Chondrocyte (in vitro differentiated cells): Measurements from ENCODE around the gene CASP9. TPM values are rescaled to one million over a fixed set of nuclear protein-coding genes. Genes with fewer than 3 reads are reported as not detected.

Experiments
- DNase-seq: peaks from one replicate; pipeline ENCODE4 v3.0.0; 2021; ENCODE audit warnings: mixed read lengths, low spot score
- H3K27ac Mint-ChIP-seq: one replicate; pipeline ENCODE4 v1.8.0; 2021; ENCODE audit warnings: mild to moderate bottlenecking, moderate library complexity, mixed read lengths; ENCODE audit not compliant: unreplicated experiment
- H3K27me3 Mint-ChIP-seq: 2 replicates; pipeline ENCODE4 v1.8.0; 2021; ENCODE audit warnings: low read depth, mixed read lengths
- H3K36me3 Mint-ChIP-seq: 2 replicates; pipeline ENCODE4 v1.8.0; 2021; ENCODE audit warnings: low read depth, mixed read lengths
- H3K4me1 Mint-ChIP-seq: 2 replicates; pipeline ENCODE4 v1.8.0; 2021; ENCODE audit warnings: low read depth, mild to moderate bottlenecking, mixed read lengths
- H3K4me3 Mint-ChIP-seq: one replicate; pipeline ENCODE4 v1.8.0; 2021; ENCODE audit warnings: mild to moderate bottlenecking, moderate library complexity, mixed read lengths; ENCODE audit not compliant: unreplicated experiment
- H3K9me3 Mint-ChIP-seq: 2 replicates; pipeline ENCODE4 v1.8.0; 2021; ENCODE audit warnings: low read depth, mixed read lengths
- total RNA-seq: library from RNA; stranded (reverse); gene quantifications from 3 replicates; pipeline ENCODE4 v1.2.1, GENCODE V29; 2021
- TF ChIP-seq, protein P1 (sequence below): fragments of 200-600 bp; sonication (generic); IDR thresholded peaks from 2 replicates; pipeline ENCODE4 v1.5.0; 2021; ENCODE audit warnings: antibody characterized with exemption, mild to moderate bottlenecking, moderate library complexity

CASP9 gene
- total RNA-seq, 1 donor from 2014 or later, result 11.6 TPM

DNA sequence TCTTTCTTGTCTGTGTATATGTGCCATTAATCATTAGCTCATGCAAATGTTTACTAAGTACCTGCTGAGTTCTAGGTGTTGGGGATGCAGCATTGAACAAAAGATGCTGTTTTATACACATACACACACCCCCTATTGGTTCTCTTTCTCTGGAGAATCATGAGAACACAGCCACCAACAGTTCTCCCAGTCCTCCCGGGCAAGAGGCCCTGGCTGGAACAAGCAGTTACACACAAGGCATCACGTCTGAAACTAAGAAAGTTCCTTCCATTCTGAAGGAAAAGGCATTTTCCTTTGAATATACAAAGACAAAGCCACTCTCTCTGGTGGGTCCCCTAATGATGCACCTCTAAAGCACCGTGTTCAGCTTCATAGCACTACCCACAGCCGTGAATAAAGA lies 10.8 kb downstream of the CASP9 start:
- TF ChIP-seq, protein P1, sequence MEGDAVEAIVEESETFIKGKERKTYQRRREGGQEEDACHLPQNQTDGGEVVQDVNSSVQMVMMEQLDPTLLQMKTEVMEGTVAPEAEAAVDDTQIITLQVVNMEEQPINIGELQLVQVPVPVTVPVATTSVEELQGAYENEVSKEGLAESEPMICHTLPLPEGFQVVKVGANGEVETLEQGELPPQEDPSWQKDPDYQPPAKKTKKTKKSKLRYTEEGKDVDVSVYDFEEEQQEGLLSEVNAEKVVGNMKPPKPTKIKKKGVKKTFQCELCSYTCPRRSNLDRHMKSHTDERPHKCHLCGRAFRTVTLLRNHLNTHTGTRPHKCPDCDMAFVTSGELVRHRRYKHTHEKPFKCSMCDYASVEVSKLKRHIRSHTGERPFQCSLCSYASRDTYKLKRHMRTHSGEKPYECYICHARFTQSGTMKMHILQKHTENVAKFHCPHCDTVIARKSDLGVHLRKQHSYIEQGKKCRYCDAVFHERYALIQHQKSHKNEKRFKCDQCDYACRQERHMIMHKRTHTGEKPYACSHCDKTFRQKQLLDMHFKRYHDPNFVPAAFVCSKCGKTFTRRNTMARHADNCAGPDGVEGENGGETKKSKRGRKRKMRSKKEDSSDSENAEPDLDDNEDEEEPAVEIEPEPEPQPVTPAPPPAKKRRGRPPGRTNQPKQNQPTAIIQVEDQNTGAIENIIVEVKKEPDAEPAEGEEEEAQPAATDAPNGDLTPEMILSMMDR, result no peak
- Mint-ChIP-seq H3K4me3 (no peak overlapping the region), H3K27me3 (no peaks in the 10 kb centered on the region), H3K4me1 (no peaks in the 10 kb centered on the region), H3K9me3 (no peaks in the 10 kb centered on the region), H3K36me3 (peaks cover 14% of the 10 kb centered on the region), H3K27ac (no peak overlapping the region)
- DNase-seq, result no peak

DNA sequence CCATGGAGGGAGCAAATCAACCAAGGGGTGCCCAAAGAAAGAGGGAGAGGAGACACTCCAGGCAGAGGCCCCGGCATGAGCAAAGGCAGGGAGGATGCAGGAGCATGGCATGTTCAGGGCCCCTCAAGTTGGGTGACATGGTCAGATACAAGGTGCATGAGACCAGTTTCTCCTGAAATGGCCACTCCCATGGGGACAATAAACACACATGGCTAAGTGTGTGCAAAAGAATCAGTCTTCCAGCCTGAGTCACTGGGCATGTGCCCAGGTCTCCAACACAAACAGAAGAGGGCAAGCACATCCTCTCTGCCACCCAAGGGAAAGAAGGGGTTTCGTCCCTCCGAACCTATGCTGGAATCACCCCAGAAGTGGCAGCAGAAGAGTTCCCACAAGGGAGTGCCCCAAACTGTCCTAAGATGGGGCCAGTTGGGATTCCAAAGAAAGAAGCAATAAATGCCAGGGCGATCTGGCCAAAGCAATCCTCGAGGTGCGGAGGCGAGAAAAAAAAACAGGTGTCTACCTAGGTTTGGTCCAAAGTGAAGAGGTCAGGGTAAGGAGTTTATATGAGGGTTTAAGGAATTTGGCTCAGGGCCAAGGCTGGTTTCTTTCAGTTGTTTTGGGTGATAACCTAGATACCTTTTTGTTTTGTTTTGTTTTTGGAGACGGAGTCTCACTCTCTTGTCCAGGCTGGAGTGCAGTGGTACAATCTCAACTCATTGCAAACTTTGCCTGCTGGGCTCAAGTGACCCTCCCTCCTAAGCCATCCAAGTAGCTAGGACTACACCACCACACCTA lies 13.2 kb downstream of the CASP9 start:
- H3K4me3 Mint-ChIP-seq, result no peak overlapping the region
- H3K36me3 Mint-ChIP-seq, result peaks cover 8% of the 10 kb centered on the region
- TF ChIP-seq, protein P1, result no peak
- no peak for DNase-seq
- no peaks in the 10 kb centered on the region for H3K27me3 Mint-ChIP-seq
- no peaks in the 10 kb centered on the region for H3K4me1 Mint-ChIP-seq
- H3K27ac Mint-ChIP-seq, result no peak overlapping the region
- no peaks in the 10 kb centered on the region for H3K9me3 Mint-ChIP-seq

DNA sequence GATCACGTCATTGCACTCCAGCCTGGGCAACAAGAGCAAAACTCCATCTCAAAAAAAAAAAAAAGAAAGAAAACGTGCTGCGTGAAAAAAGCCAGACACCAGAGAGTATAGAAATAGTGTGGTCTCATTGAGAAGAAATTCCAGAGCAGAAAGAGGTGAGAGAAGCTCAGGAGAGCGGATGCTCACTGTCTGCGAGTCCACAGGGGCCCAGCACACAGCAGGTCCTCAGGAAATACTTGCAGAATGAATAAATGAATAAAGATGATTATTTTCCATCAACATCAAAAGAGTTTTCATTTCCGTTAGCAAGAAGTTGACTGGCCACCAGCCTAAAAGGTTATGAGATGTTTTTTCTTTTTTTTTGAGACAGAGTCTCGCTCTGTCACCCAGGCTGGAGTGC lies 14.4 kb downstream of the CASP9 start:
- Mint-ChIP-seq H3K4me3 (no peak overlapping the region), H3K4me1 (no peaks in the 10 kb centered on the region), H3K36me3 (peaks cover 8% of the 10 kb centered on the region), H3K27me3 (no peaks in the 10 kb centered on the region), H3K27ac (no peak overlapping the region), H3K9me3 (no peaks in the 10 kb centered on the region)
- no peak for DNase-seq
- TF ChIP-seq, protein P1, result no peak

DNA sequence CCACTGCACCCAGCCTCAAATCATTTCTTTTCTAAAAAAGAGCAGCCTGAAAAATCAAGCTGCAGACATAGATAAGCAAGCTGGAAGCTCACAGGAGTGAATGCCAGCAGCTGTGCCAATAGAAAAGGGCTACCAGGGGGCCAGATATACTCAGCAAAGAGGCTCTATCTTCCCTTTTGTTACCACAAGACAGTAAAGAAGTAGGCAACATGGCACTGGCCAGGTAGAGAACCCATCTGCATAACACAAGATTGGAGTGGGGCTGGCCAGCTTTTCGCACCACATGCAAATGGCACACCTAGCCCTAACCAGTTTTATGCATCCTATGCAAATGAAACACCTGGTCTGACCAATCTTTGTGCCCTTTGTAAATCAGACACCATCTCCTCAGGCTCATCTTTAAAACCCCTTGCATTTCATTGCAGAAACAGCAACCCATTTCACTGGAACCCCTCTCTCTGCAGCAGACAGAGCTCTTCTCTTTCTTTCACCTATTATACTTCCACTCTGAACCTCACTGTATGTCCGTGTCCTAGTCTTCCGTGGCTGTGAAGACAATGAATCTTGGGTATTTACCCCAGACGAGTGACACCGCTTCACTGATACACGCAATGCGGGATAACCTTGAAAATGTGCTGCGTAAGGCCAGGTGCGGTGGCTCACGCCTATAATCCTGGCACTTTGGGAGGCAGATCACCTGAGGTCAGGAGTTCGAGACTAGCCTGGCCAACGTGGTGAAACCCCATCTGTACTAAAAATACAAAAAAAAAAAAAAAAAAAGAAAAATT lies 15.1 kb downstream of the CASP9 start:
- H3K27me3 Mint-ChIP-seq, result no peaks in the 10 kb centered on the region
- H3K4me3 Mint-ChIP-seq, result no peak overlapping the region
- H3K36me3 Mint-ChIP-seq, result peaks cover 8% of the 10 kb centered on the region
- H3K9me3 Mint-ChIP-seq, result no peaks in the 10 kb centered on the region
- no peaks in the 10 kb centered on the region for H3K4me1 Mint-ChIP-seq
- TF ChIP-seq, protein P1, result no peak
- H3K27ac Mint-ChIP-seq, result no peak overlapping the region
- DNase-seq, result no peak

DNA sequence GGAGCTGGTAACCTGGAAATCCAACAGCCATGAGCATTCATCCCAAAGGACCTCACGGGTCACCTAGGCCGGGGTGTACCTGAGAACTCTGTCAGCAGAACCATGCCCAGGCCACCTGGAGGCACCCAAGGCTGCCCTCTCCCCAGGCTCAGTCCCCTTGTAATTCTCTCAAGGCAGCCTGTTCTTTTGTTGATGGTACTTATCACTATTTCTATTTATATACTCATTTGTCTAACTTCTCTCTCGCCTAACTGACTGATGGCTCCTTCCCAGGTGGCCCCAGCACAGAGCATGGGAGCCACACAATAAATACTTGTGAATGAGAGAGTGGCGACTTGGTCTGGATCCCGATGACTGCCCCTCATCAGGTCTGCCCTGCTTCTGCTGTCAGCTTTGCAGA lies 16.7 kb downstream of the CASP9 start:
- Mint-ChIP-seq H3K4me1 (no peaks in the 10 kb centered on the region), H3K36me3 (peaks cover 6% of the 10 kb centered on the region), H3K27me3 (no peaks in the 10 kb centered on the region), H3K27ac (no peak overlapping the region), H3K4me3 (no peak overlapping the region), H3K9me3 (no peaks in the 10 kb centered on the region)
- TF ChIP-seq, protein P1, result no peak
- DNase-seq, result no peak
